Common myeloid progenitor, CD34-positive (primary cell): ENCODE measurements around the gene ZNF385A.

Experiments used
- CTCF ChIA-PET: fragments of 350-600 bp; sonication (Branson Sonifier 250); formaldehyde crosslinking; loops from one replicate; lab custom pipeline; 2021; ENCODE audit warnings: antibody characterized with exemption; lab: Charles Lee
- POLR2A ChIA-PET: fragments of 350-600 bp; sonication (Branson Sonifier 250); formaldehyde crosslinking; loops from one replicate; lab custom pipeline; 2021; ENCODE audit warnings: antibody characterized with exemption; lab: Charles Lee
- DNase-seq, 3 donors: peaks; one replicate each; pipeline versions ENCODE4 v3.0.0 to v3.0.0-alpha.2; 2013
- H3K27ac ChIP-seq, 2 experiments: 1 replicate in 1 of 2; 2 replicates in 1 of 2; pipeline ENCODE4 v1.7.0; 2013; ENCODE audit warnings: inconsistent platforms in 2 of 2, low read length in 2 of 2, mild to moderate bottlenecking in 2 of 2, low read depth in 1 of 2, moderate library complexity in 1 of 2; ENCODE audit not compliant: severe bottlenecking in 2 of 2, insufficient read depth in 1 of 2, poor library complexity in 1 of 2
- H3K27me3 ChIP-seq, 5 experiments: replicated peaks in 2 of 5; 1 replicate in 3 of 5; 2 replicates in 2 of 5; pipeline versions ENCODE4 v1.6.1 to v1.7.0; 2013; ENCODE audit warnings: low read length in 4 of 5, mild to moderate bottlenecking in 2 of 5, moderate library complexity in 2 of 5, inconsistent platforms in 1 of 5; ENCODE audit not compliant: insufficient read depth in 5 of 5, control insufficient read depth in 4 of 5
- H3K36me3 ChIP-seq, 4 experiments: 1 replicate in 2 of 4; 2 replicates in 2 of 4; pipeline versions ENCODE4 v1.6.1 to v1.7.0; 2013; ENCODE audit warnings: low read length in 3 of 4, control low read depth in 1 of 4, mild to moderate bottlenecking in 1 of 4; ENCODE audit not compliant: control insufficient read depth in 4 of 4, insufficient read depth in 4 of 4
- H3K4me1 ChIP-seq, 4 experiments: 1 replicate in 3 of 4; 2 replicates in 1 of 4; pipeline versions ENCODE4 v1.6.1 to v1.7.1; 2013; ENCODE audit warnings: low read length in 3 of 4, mild to moderate bottlenecking in 3 of 4, control low read depth in 1 of 4, inconsistent platforms in 1 of 4, moderate library complexity in 1 of 4; ENCODE audit not compliant: control insufficient read depth in 4 of 4, insufficient read depth in 4 of 4; ENCODE audit errors: control extremely low read depth in 1 of 4
- H3K4me3 ChIP-seq, 7 experiments: 1 replicate in 4 of 7; 2 replicates in 3 of 7; pipeline versions ENCODE4 v1.5.1 to v1.7.0; 2013; ENCODE audit warnings: mild to moderate bottlenecking in 7 of 7, low read length in 6 of 7, moderate library complexity in 6 of 7, inconsistent platforms in 2 of 7, low read depth in 2 of 7, control low read depth in 1 of 7; ENCODE audit not compliant: insufficient read depth in 4 of 7, control insufficient read depth in 1 of 7; ENCODE audit errors: extremely low read depth in 1 of 7
- H3K9me3 ChIP-seq, 5 experiments: 1 replicate in 4 of 5; 2 replicates in 1 of 5; pipeline versions ENCODE4 v1.6.1 to v1.7.1; 2013; ENCODE audit warnings: low read length in 4 of 5, mild to moderate bottlenecking in 2 of 5, inconsistent platforms in 1 of 5, low read depth in 1 of 5, moderate library complexity in 1 of 5; ENCODE audit not compliant: control insufficient read depth in 4 of 5, insufficient read depth in 2 of 5; ENCODE audit errors: control extremely low read depth in 1 of 5
- WGBS: methylation state at CpG from one replicate; pipeline ENCODE4 v1.1.5; 2013; ENCODE audit not compliant: insufficient coverage; 5-methylcytosine and 5-hydroxymethylcytosine counted together

Gene ZNF385A

GRCh38 chr12:54428050-54429013 lies 43.8 kb upstream of the ZNF385A start:
- ChIA-PET POLR2A (interaction anchor here (1.0 to 2.7 kb wide), 5 partner anchors 10 to 29 kb away, joined by 3 to 22 read pairs (median 5); partner anchors contain the start of gene ITGA5), CTCF (interaction anchor here (2.5 to 19.5 kb wide), 5 partner anchors 10 to 48 kb away, joined by 10 to 630 read pairs (median 88); partner anchors contain the start of gene ITGA5)
- Histone ChIP-seq H3K4me3 (peak overlapping the region in 4 of 7 experiments; percentile 1 to 44 (median 30)), H3K4me1 (peaks cover 4 to 82% (median 55%) of the 10 kb centered on the region in 4 experiments), H3K27ac (peak overlapping the region in 1 of 2 experiments; percentile 63), H3K9me3 (no peaks in the 10 kb centered on the region), H3K36me3 (no peaks in the 10 kb centered on the region), H3K27me3 (no peaks in the 10 kb centered on the region)
- peak in 2 of 3 donors; percentile 61 to 74 for DNase-seq
- 62% methylated on average over 3 of the region's 13 CpGs for WGBS

GRCh38 chr12:54427106-54427505 lies 42.6 kb upstream of the ZNF385A start:
- Histone ChIP-seq H3K4me1 (peaks cover 4 to 73% (median 49%) of the 10 kb centered on the region in 4 experiments), H3K27me3 (no peaks in the 10 kb centered on the region), H3K9me3 (no peaks in the 10 kb centered on the region), H3K36me3 (no peaks in the 10 kb centered on the region), H3K27ac (no peak overlapping the region), H3K4me3 (no peak overlapping the region)
- ChIA-PET CTCF (interaction anchor here (4.2 to 19.5 kb wide), 4 partner anchors 11 to 47 kb away, joined by 16 to 630 read pairs (median 220); partner anchors contain the start of gene ITGA5), POLR2A (interaction anchor here (1.4 to 2.7 kb wide), 3 partner anchors 8 to 12 kb away, joined by 4 to 22 read pairs (median 5); partner anchors contain the start of gene ITGA5)
- WGBS: 93% methylated on average over 4 of the region's 4 CpGs
- no peak for DNase-seq

- ChIA-PET CTCF (interaction anchor here (4.2 to 19.5 kb wide), 4 partner anchors 11 to 46 kb away, joined by 16 to 630 read pairs (median 220); partner anchors contain the start of gene ITGA5), POLR2A (interaction anchor here (2.5 kb wide), 1 partner anchor 12 kb away, joined by 5 read pairs; no protein-coding TSS in a partner anchor)
- Histone ChIP-seq H3K36me3 (no peaks in the 10 kb centered on the region), H3K9me3 (no peaks in the 10 kb centered on the region), H3K4me1 (peaks cover 4 to 73% (median 45%) of the 10 kb centered on the region in 4 experiments), H3K27ac (no peak overlapping the region), H3K4me3 (no peak overlapping the region), H3K27me3 (no peaks in the 10 kb centered on the region)
- no CpG with 5 or more reads among the region's 3 CpGs for WGBS
- DNase-seq: no peak
These were observed 42.2 kb upstream of the ZNF385A start for GRCh38 chr12:54426690-54427089.

GRCh38 chr12:54425702-54426101 lies 41.2 kb upstream of the ZNF385A start:
- no peaks in the 10 kb centered on the region for H3K9me3 ChIP-seq
- H3K4me1 ChIP-seq: peaks cover 0 to 74% (median 49%) of the 10 kb centered on the region in 4 experiments
- no peaks in the 10 kb centered on the region for H3K27me3 ChIP-seq
- no peak overlapping the region for H3K27ac ChIP-seq
- ChIA-PET POLR2A (no interaction called here), CTCF (interaction anchor here (0.7 to 19.5 kb wide), 5 partner anchors 11 to 46 kb away, joined by 3 to 630 read pairs (median 88); partner anchors contain the start of gene ITGA5)
- WGBS: no CpG with 5 or more reads among the region's 2 CpGs
- no peaks in the 10 kb centered on the region for H3K36me3 ChIP-seq
- DNase-seq: no peak
- H3K4me3 ChIP-seq: no peak overlapping the region

GRCh38 chr12:54424224-54424623 lies 39.7 kb upstream of the ZNF385A start:
- ChIA-PET CTCF (interaction anchor here (0.8 to 19.5 kb wide), 5 partner anchors 10 to 24 kb away, joined by 3 to 630 read pairs (median 88); partner anchors contain the start of gene ITGA5), POLR2A (no interaction called here)
- Histone ChIP-seq H3K27ac (no peak overlapping the region), H3K36me3 (no peaks in the 10 kb centered on the region), H3K4me3 (no peak overlapping the region), H3K4me1 (peaks cover 3 to 78% (median 57%) of the 10 kb centered on the region in 4 experiments), H3K9me3 (no peaks in the 10 kb centered on the region), H3K27me3 (no peaks in the 10 kb centered on the region)
- WGBS: no CpG with 5 or more reads among the region's 3 CpGs
- DNase-seq: peak in 1 of 3 donors; percentile 52

GRCh38 chr12:54423816-54424150 lies 39.2 kb upstream of the ZNF385A start:
- Histone ChIP-seq H3K4me3 (no peak overlapping the region), H3K36me3 (no peaks in the 10 kb centered on the region), H3K27ac (no peak overlapping the region), H3K9me3 (no peaks in the 10 kb centered on the region), H3K27me3 (no peaks in the 10 kb centered on the region), H3K4me1 (peaks cover 3 to 74% (median 54%) of the 10 kb centered on the region in 4 experiments)
- CTCF ChIA-PET: interaction anchor here (1.3 to 19.5 kb wide), 4 partner anchors 9 to 23 kb away, joined by 3 to 630 read pairs (median 220); partner anchors contain the start of gene ITGA5
- DNase-seq: no peak
- POLR2A ChIA-PET: no interaction called here
- 93% methylated on average over 3 of the region's 5 CpGs for WGBS
